Stimulated activated CD8-positive, alpha-beta memory T cell treated with anti-CD3 and anti-CD28 coated beads, Interleukin-2, amount 100 ng/mL, for 1 hour (primary cell): ENCODE data around the gene ANKMY1.
"Not testable (repeated sequence)": the region's sequence is repeated elsewhere in the genome, so short reads cannot be mapped to it uniquely, and the experiment has no call there.

Experiments used
- DNase-seq, 2 donors: peaks; one replicate each; pipeline ENCODE4 v3.0.0-alpha.2; 2020; ENCODE audit warnings: low read depth in 2 of 2

Gene ANKMY1

DNA sequence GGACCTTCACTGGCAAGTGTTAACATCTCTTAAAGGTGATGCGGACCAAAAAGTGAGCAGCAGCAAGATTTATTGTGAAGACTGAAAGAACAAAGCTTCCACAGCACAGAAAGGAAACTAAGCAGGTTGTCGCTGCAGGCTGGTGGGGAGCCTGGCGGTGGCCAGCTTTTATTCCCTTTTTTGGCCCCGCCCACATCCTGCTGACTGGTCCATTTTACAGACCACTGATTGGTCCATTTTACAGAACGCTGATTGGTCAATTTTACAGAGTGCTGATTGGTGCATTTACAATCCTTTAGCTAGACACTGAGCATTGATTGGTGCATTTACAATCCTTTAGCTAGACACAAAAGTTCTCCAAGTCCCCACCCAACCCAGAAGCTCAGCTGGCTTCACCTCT, 35.9 kb downstream of the ANKMY1 start:
- not testable (repeated sequence) for DNase-seq

DNA sequence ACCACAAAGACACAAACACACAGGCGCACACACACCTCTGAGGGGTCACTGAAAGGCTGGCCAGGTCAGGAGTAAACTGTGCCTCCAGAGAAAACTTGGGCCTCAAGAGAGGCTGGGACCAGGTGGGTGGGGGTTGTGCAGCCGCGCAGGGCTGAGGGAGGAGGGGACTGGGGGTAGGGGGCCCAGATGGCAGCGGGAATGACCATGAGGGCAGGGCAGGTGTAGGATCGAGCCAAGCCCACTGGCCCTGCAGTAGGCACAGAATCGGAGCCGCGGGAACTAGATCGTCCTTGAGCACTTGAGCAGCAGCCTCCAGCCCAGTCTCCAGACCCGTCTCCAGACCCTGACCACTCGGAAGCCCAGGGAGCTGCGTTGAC, 36.8 kb downstream of the ANKMY1 start:
- DNase-seq, result no peak

DNA sequence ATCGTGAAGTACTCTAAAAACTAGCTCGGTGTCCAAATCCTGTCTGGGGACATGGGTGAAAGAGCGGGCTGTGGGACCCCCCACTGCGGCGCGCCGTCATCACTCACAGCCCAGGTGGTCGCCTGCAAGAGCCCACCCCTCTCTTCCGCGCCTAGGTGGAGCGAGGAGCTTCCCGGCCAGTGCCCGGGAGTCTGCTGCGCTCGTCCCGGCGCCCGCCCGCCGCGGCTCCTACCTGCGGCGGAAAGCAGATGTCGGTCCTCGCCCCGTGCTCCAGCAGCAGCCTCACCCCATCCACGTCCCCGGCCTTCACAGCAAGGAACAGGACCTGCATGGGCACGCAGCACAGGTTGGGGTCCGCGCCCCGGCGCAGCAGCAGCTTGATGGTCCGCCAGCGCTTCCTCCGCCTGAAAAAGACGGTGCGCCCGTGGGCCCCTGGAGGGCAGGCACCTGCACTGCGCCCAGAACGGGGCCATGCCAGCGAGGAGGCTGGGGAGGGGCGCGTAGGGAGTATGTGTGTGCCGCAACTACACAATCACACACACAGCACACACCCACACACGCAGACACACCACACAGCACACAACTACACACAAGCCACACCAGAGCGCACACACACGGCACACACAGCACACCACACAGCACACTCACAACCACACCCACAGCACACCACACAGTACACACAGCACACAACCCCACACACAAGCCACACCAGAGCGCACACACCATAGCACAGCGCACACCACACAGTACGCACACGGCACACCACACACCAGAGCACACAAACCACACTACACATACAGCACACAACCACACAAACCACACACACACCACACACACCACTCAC, 37.4 kb downstream of the ANKMY1 start:
- DNase-seq, result no peak

DNA sequence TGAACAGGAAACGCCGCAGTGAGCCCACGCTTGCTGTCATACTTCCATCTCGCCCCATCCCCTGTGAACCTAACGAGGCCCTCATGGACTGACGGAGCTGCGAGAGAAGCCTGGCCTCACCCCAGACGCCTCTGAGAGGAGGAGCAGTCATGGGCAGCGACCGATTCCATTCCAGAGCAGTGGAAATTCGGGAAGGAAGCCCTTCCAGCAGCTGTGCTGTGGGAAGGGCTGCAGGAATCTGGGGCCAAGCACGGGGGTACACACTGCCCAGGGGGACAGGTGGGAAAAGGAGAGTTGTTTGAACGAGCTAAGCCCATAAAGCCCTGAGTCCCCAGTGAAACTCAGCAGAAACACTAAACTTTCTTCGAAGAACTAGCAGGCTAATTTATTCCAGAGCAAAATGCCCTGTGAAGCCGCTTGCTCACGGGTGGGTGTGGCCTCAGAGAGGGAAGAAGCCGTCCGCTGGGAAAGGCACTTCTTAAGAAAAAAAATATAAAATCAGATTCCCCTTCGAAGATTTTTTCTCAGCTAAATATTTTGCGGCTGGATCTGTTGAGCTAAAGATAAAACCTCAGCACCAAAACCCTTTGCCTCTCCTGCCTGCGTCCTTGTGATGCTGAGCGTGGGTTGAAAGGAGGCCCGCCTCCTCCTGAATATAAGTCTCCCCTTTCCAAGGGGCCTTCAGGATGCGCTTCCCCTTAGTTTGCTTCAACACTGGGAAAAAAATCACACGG, 38.2 kb downstream of the ANKMY1 start:
- DNase-seq, result no peak

DNA sequence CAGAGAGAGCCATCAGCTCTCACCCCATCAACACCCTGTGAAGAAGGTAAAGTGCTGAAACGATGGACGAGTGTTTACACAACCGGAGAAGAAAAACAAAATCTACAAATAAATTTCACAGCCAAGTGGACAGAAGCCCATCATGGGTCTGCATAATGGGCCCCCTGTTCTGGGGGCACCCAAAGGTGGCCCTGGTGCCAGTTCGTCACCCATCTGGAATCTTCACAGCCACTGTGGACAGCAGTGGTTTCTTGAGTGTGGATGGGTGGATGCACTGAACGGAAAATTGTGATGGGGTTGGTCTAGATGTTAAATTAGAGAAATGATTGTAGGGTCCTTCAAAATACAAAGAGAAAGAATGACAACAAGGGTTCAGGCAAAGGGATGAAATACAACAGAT, 38.8 kb downstream of the ANKMY1 start:
- no peak for DNase-seq

DNA sequence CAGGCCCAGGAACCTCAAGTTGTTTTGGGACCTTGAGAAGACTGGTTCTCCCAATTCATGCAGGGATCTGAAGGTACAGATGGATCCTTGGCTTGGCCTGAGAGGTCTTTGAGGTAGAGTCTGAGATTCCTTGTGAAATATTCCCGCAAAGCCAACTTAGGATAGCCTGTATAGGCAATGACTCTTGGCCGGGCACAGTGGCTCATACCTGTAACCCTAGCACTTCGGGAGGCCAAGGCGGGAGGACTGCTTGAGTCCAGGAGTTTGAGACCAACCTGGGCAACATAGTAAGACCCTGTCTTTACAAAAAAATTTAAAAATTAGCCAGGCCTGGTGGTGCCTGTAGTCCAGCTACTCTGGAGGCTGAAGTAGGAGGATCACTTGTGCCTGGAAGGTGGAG, 40.4 kb downstream of the ANKMY1 start:
- DNase-seq, result no peak

DNA sequence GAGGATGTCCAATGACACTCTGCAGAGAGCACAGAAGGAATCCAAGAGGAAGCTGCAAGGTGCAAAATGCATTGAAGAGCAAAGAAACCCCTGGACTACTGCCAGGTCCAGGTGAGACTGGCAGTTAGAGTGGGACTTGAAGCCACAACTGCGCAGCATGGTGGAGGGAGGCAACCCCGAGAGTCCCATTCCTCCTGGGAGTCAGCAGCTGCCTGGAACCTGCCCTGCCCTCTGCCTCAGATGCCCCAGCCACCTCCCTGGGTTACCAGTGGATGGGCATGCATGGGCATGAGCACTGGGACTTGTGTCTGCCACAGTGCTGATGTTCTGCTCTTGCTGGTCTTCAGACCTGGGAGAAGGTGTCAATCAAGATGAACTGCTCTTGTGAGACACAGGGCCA, 43.2 kb downstream of the ANKMY1 start:
- no peak for DNase-seq

DNA sequence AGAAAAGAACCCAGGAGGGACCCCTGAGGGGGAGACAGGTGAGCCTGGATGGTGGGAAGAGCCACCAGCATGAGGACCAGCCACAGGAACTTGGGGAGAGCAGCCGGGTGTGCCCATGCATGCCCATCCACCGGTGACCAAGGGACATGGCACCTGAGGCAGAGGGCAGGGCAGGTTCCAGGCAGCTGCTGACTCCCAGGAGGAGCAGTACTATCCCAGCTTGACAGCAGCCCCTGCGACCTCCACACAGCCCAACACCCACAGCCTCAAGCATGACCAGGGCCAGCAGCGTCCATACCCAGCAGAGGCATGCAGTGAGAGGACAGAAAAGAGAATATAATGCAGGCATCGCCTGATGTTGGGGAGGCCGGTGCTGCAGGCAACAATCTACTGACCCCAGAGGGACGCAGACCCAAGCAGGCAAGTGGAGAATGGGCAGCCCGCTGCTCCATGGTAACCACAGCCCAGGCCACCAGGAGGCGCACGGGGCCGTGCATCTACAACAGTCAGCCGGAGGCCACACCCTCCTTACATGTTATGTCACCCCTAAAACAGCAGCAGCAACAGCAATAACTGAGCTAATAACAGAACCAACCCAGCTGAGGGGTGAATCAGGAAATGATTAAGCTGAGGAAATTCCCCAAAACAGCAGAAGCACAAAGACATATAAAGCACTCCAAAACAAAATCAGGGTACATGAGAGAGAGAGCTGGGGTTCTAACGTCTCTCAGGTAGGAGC, 44.1 kb downstream of the ANKMY1 start:
- DNase-seq, result peak; percentile 70

DNA sequence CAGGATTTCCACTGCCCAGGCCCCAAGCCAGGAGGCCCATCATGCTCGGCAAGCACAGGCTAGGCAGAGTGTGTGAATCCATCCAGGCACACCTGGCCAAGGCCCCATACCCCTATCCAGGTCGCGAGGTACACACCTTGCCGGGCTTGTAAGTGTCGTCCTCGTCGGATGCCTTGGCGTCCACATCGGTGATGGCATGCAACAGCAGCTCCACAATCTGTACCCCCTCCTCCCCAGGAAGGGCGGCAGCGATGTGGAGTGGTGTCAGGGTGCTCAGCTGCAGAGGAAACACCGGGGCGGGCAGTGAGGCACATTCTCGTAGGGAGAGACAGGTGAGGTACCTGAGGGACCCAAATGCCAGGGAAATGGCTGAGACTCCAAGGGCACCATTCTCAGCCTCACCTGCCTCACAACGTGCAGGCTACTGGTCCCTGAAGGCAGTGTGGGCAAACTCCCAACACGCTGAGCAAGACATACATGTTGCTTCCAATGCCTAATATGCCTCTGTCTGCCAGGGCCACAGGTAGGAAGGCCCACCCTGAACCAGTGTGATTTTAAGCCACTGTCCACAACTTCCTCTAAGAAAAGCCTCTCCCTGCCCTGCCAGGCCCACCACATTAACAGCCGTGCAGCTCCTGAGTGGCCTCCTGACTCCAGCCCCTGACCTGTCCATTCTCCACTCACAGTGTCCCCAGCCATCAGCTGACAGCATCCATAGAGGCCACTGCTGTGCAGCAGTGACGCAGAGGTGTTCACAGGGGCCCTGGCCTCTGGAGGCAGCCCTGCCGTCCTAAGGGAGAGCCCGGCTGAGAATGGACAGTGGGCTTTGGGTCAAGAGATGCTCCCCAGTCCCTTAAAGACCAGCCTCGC, 44.9 kb downstream of the ANKMY1 start:
- no peak for DNase-seq

DNA sequence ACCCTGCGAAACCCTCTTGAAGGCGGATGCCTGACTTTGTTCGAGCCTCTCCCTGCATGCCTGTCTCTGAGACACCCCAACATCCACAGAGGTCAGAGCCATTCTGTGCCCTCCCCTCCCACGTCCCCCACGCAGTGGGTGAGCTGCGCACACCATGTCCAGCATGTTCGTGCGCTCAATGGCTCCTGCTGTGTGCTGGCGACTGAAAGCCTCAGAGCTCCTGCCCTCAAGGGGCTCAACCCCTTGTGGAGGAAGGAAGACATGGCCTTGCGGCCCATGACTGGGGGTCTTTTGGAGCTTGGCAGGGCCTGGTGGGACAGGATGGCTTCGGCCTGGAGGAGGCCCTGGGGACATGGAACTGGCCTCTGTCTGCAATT, 45.7 kb downstream of the ANKMY1 start:
- DNase-seq, result no peak

DNA sequence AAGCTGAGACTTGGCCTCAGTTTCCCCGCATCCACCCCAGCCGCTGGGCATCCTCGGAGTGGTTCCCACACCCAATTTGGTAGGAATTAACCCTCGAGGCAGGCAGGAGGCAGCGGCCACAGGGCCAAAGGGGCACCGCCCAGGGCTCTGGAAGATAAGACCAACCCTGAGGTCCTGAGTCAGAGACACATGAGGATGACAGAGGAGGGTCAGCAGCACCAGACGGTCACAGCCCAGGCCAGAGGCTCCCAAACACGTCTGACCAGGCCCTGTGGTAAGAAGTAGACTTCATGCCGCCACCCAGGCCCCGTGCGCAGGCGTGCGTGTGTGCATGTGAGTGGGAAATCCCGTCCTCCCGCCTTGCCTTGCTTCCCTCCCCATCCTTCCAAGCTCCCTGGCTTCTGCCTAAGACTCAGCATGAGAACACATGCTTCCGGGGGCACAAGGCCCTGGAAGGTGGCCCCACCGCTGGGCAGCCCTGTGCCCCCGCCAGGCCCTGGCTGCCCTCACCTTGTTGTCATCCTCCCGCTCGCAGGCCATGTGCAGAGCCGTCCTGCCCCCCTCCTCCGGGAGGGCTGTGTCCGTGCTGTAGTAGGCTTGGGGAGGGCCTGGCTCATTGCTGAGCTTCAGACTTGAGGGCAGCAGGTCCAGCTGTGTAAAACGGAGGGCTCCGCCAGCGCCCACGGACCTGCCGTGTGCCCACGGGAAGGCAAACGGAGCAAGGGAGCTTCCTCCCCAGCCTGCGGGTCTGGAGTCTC, 46.3 kb downstream of the ANKMY1 start:
- no peak for DNase-seq

DNA sequence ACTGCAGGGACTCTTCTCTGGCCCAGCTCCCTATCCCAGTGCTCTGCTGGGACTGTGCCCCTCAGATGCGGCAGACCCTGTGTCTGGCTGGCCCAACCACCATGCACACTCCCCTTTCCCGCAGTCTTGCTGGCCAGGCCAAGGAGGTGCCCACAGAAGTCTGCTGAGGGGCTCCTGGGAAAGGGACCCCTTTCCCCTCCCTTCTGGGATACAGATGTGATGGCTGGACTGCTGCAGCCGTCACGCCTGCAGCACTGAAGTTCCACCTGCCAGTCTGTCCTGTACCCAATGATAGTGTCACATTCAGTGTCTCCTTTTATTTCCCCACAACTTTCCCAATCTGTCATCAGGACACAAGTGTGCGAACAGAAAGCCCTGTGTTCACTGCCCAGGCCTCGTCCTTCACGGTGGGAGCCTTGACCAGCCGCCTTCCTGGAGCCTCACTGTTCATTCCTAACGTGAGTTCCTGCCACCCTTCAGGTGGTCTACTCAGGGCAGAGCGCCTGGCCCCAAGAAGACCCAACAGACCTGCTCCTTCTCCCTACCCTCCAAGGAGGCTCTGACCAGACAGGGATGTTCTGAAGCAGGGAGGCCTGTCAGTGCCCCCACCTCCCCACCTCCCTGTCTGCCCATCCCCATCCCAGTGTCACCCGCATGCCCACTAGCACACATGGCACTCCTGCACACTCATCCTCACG, 47.1 kb downstream of the ANKMY1 start:
- no peak for DNase-seq

DNA sequence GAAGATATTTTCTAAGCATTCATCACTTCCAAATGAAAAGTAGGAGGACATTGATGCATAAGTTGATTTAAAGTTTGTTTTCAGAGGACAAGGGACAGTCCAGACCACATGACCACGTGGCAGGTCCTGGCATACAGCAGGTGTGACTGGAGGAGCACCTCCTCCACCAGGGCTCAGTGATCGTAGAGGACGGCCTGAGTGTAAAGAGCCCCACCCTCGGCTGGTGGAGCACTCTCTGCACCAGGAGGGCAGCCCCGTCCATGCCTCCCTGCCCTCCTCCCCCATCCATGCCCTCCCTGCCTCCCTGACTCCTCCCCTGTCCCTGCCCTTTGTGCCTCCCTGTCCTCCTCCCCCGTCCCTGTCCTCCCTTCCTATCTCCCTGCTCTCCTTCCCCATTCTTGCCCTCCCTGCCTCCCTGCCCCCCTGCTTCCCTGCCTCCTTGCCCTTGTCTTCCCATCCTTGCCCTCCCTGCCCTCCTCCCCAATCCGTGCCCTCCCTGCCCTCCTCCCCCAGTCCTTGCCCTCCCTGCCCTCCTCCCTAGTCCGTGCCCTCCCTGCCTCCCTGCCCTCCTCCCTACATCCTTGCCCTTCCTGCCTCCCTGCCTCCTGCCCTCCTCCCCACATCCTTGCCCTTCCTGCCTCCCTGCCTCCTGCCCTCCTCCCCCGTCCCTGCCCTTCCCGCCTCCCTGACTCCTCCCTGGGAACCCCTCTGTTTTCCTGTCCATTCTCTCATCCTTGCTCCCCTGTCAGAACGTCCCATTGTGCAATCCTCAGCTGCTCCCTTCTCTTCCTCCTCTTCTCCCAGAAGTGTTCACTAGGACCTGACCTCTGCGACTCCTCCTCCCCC, 47.9 kb downstream of the ANKMY1 start:
- no peak for DNase-seq

DNA sequence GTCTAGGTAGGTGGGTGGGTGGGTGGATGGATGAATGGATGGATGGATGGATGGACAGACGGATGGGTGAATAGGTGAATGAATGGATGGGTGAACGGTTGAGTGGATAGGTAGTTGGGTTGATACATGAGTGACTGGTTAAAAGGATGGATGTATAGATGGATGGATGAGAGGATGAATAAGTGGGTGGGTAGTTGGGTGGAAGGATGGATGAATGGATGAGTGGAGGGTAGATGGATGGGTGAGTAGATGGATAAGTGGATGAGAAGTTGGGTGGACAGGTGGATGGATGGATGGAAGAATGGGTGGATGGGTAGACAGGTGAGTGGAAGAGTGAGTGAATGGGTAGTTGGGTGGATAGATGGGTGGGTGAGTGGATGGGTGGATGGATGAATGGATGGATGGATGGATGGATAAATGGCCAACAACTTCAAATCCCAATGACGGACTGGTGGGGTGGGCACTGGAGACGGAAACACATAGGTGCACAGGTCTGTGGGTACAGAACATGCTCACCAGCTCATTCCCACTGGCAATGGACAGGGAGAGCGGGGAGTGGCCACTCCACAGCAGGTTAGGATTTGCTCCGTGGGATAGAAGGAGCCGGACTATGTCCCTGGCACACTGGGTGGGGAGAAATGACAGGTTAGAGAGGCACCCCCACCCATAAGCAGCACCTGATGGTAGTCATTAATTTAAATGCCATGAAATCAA, 48.8 kb downstream of the ANKMY1 start:
- no peak for DNase-seq

DNA sequence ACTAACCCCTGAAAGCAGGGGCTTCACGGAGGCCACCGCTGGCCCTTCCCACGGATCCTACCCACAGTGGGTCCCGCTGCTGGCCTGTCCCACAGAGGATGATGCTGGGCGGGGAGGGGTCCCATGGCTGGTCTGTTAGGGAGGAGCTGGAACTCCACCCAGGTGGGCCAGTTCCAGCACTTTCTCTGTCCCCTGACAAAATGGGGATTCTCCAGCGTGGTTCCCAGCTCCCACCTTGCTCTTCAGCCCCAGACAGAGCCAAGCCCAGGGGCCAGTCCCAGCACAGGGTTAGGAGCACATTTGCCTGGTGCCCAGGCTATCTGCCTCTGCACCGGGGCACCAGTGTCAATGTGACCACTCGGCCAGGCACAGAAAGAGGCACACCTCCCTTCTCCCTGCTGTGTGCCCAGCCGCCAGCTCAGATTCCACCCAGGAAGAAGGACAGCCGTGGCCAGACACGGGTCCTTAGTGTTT, 50.0 kb downstream of the ANKMY1 start:
- DNase-seq, result no peak

DNA sequence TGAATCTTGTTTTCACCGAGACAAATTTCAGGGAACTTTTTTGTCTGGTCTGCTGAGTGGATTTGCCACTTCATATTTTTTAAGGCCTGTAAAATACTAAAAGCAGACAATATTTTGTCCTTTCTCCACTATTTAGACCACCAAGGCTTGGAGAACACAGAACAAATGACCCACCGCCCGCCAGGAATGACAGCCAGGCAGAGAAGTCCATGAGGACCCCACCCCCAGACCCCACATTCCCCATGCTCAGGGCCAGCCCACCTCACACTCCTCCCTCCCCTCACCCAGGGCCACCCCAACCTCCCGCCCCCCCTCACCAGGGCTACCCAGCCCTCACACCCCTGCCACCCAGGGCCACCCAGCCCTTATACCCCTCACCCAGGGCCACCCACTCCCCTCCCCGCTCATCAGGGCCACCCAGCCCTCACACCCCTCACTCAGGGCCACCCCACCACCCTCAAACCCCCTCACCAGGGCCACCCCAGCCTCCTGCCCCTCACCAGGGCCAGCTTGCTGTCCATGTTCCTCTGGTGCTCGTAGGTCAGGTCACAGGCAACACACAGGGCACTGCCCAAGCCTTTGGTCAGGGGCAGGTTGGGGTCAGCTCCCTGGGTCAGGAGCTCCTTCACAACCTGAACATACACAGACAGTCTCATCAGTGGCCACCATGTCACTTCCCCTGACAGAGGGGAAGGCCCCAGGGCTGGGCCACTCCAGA, 50.6 kb downstream of the ANKMY1 start:
- DNase-seq, result no peak

DNA sequence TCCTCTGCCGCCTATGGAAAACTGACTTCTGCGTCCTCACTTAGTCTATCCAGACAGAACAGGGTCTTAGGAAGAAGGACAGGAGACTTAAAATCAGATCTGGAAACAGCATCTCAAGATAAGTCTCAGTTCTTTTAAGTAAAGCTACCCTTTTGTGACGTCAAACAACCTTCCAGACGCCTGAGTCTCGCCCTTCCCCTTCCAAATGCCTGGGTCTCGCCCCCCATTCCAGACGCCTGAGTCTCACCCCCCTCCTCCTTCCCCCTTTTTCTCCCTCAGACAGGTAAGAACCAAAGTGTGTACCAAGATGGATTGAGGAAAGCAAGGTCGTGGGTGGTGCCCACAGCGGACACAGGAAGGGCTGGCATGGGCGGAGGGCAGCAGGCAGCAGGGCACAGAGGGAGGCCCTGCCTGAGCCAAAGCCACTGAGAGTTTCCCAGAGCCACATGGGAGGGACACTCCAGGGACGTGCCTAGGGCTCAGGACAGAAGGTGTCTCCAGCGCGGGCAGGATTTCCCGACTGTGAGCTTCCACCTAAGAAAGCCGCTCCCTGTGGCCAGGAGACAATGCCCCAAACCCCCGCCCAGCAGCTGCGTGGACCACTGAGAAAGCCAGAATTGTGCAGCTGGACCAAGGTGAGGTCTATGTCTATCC, 51.3 kb downstream of the ANKMY1 start:
- DNase-seq, result no peak
